AG10803 (cell line): ENCODE data around the gene TAS2R39.
A peak's percentile ranks its signal among the peaks of the same experiment; 100 is the strongest.
"Not testable (repeated sequence)": the region's sequence is repeated elsewhere in the genome, so short reads cannot be mapped to it uniquely, and the experiment has no call there.

ENCODE experiments used
- DNase-seq: peaks from one replicate; pipeline ENCODE4 v3.0.0; 2010; ENCODE audit warnings: low read depth
- H3K4me3 ChIP-seq: 2 replicates; pipeline ENCODE4 v1.5.1; 2011; ENCODE audit warnings: mild to moderate bottlenecking, low read length, control low read depth
- TF ChIP-seq, protein P1 (sequence below): conservative IDR thresholded peaks from 2 replicates; pipeline ENCODE4 v1.5.1; 2011; ENCODE audit warnings: mild to moderate bottlenecking, low read length, control low read depth, inconsistent platforms

TAS2R39 gene

DNA sequence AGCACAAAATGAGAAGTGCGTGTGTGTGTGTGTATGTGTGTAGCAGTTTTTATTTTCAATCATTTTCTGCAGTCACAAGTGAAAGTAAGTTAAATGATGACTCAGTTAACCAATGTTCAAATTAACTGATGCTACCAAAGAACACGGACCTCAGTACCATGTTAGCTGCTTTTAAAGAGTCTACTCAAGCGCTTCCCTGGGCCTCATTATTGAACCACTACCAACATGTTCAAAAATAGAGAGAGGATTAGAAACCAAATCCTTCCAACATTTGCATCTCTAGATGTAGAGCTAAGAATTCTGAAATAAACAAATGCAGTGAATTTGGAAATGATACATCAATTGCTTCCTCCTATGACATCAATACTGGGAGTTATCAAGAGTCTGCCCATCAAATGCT, at the start of gene TAS2R39:
TSS of gene TAS2R39 (plus strand) at position 396 of the 400 bp plus-strand sequence. CDS start at position 396, 0 bp downstream.
- TF ChIP-seq, protein P1, sequence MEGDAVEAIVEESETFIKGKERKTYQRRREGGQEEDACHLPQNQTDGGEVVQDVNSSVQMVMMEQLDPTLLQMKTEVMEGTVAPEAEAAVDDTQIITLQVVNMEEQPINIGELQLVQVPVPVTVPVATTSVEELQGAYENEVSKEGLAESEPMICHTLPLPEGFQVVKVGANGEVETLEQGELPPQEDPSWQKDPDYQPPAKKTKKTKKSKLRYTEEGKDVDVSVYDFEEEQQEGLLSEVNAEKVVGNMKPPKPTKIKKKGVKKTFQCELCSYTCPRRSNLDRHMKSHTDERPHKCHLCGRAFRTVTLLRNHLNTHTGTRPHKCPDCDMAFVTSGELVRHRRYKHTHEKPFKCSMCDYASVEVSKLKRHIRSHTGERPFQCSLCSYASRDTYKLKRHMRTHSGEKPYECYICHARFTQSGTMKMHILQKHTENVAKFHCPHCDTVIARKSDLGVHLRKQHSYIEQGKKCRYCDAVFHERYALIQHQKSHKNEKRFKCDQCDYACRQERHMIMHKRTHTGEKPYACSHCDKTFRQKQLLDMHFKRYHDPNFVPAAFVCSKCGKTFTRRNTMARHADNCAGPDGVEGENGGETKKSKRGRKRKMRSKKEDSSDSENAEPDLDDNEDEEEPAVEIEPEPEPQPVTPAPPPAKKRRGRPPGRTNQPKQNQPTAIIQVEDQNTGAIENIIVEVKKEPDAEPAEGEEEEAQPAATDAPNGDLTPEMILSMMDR = no peak
- DNase-seq = no peak
- H3K4me3 ChIP-seq = no peak within 1 kb of the TSS

DNA sequence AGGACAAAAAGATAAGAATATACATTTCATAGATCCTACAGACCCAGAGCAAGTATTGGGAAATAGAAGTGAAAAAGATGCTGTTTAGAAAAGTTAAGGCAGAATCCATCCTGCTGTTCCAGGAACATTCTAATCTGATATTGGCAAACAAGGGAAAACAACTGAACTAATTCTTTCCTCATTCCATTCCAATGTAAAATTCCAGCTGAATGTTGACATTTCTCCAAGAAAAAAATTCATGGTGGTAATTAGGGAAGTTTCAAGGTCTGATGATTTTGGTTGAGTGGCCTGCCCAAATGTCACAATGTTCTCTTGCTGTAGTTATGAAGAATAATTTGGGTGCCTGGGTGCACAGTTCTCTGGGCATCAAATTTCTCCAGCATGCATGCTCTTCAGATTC, 36.1 kb upstream of the TAS2R39 start:
- H3K4me3 ChIP-seq = no peak overlapping the region
- no peak for DNase-seq
- TF ChIP-seq, protein P1 = no peak

DNA sequence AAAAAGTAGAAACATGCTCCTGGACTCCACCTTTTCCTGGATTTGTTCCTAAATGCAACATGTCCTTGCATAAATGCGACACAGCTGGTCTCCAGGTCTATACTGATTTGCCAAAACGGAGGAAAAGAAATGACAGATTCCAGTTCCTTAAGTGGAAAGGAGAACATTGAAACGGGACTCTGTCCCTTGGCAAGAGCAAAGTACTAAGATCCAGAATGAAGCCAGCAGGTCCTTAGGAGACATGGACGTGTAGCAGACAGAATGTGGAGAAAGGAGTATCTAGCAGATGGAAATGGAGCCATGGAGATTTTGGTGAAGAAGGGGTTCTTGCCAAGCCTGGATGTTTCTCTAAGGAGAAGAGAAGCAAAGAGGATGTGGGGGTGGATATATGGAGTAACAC, 35.2 kb upstream of the TAS2R39 start:
- TF ChIP-seq, protein P1 = no peak
- no peak for DNase-seq
- no peak overlapping the region for H3K4me3 ChIP-seq

DNA sequence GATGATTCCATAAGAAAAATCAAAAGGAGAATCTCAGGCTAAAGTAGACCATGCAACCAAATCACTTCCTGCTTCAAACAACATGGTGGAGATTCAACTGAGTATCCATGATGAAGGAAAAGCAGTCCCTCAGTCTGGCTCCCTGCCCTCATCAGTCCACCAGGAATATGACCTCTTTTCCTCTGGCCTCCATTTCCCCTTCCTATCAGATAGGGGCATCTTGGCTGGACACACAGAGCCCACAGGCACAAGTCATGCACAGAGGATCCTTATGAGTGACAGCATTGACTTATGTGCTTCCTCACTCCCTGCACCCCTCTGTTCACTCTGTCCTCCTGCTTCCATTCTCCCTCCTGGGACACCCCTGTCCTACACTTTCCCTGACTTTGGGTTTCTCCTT, 34.6 kb upstream of the TAS2R39 start:
- DNase-seq = no peak
- TF ChIP-seq, protein P1 = no peak
- no peak overlapping the region for H3K4me3 ChIP-seq

DNA sequence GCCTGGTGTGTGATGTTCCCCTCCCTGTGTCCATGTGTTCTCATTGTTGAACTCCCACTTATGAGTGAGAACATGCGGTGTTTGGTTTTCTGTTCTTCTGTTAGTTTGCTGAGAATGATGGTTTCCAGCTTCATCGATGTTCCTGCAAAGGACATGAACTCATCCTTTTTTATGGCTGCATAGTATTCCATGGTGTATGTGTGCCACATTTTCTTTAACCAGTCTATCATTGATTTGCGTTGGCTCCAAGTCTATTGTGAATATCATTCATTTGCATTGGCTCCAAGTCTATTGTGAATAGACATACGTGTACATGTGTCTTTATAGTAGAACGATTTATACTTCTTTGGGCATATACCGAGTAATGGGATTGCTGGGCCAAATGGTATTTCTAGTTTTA, 32.5 kb upstream of the TAS2R39 start:
- not testable (repeated sequence) for H3K4me3 ChIP-seq, DNase-seq

DNA sequence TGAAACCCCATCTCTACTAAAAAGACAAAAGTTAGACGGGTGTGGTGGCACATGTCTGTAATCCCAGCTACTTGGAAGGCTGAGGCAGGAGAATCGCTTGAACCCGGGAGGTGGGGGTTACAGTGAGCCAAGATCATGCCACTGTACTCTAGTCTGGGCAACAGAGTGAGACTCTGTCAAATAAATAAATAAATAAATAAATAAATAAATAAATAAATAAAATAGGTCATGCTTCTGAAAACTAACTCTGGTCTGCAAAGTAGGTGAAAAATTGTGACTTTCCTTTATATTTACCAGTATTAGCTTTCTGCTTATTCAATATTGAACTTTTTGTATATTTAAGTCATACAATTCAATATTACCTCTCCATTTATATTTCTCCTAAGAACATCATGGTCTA, 24.6 kb upstream of the TAS2R39 start:
- not testable (repeated sequence) for DNase-seq, H3K4me3 ChIP-seq

DNA sequence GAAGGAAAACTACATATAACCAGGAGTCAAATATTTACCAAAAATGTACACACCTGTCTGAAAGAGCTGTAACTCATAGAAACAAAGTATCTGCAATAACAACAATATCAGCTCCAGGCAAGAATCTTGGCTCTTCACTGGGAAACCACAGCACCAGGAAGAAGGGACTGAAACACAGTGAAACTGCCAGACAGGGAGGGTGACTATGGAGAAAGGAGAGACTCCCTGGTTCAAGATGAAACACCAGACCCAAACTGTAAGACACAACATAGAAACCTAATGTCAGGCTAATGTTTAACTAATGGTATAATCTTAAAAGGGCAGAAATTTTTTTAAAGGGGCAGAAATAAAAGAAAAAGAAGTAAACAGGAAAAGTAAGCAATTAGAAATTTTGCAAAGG, 11.5 kb upstream of the TAS2R39 start:
- no peak for DNase-seq
- no peak overlapping the region for H3K4me3 ChIP-seq
- TF ChIP-seq, protein P1 = no peak

DNA sequence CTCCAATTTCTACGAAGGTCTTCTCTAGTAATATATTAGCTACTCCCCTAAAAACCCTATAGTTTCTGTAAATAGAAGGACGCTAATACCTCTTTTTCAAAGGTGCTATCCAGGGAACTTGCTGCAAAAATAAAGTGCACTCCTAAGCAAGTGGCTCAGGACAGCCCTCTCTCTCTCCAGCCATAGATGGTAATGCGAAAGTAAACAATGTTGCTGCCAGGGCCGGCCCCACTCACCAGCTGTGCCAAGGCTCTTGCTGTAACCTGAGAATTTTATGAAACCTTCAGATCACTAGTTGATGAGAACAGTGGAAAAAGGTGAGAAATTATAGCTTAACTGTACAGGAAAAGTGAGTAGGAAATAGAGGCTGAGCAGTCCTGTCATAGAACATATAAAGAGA, 10.9 kb upstream of the TAS2R39 start:
- no peak overlapping the region; the same call in 1 of the 2 replicates for H3K4me3 ChIP-seq
- peak; percentile 4 for DNase-seq

More for the DNA sequence above, 10.9 kb upstream of the TAS2R39 start:
- TF ChIP-seq, protein P1 = no peak
